HG03432 (cell line): Measurements from ENCODE around the gene CAPG.

Experiments used
- ATAC-seq: cut with Tn5 transposase; IDR thresholded peaks from one replicate; pipeline ENCODE4 v1.9.1; 2021; ENCODE audit warnings: mild to moderate bottlenecking, moderate library complexity; ENCODE audit not compliant: unreplicated experiment

Gene CAPG

DNA sequence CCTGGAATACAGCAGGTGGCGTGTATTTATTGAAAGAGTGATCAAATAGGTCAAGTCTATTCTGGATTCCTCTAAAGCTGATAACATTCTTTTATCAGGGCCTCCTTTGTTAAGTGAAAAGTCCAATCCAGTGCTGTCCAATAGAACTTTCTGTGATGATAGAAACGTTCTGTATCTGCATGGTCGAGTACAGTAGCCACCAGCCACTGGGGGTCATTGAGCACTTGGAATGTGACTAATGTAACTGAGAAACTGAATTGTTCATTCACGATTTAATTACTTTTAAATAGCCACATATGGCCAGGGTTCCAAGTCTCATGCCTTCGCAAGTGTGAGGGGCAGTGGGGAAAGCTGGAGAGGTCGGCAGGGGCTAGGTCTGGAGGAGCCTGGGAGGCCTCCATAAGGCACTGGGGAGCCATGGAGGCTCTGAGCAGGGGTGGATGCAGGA is 28.9 kb upstream of the CAPG start:
- ATAC-seq, result no peak

DNA sequence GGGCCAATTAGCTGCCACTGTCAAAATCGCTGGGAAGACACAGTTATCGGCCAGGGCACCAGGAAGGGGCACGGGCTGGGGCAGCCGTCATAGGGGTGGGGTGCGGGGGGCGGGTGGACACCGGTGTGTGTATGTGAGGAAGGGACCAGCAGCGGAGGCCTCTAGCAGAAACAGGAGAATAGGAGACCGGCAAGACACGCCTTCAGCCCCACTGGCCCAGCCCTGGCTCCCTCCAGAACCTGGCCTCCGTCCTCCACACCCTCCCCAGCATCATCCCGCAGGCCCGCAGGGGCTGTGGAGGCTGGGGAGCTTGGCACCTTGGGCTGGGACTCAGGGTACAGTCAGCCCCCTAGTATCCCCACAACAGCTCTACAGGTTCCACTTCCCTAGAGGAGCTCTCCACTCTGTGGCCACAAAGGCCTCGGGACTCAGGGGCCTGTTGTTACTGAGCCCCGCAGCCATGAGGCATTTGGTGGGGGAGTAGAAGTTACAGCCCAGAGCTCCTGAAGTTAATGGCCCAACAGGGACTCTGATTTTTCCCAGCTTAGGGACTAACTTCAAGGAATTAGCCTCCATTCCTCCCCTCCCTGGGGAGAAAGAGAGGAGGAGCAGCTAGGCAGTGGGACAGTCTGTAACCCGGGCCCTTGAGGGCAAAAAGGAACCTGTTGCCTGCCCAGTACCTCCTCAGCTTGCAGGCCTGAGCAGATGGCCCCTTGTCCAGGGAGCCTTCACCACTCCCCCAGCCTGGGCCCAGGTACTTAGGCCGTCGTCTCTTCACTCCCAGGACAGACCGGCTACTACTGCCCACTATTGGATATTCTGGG is 28.2 kb upstream of the CAPG start:
- peak; percentile 2 for ATAC-seq

DNA sequence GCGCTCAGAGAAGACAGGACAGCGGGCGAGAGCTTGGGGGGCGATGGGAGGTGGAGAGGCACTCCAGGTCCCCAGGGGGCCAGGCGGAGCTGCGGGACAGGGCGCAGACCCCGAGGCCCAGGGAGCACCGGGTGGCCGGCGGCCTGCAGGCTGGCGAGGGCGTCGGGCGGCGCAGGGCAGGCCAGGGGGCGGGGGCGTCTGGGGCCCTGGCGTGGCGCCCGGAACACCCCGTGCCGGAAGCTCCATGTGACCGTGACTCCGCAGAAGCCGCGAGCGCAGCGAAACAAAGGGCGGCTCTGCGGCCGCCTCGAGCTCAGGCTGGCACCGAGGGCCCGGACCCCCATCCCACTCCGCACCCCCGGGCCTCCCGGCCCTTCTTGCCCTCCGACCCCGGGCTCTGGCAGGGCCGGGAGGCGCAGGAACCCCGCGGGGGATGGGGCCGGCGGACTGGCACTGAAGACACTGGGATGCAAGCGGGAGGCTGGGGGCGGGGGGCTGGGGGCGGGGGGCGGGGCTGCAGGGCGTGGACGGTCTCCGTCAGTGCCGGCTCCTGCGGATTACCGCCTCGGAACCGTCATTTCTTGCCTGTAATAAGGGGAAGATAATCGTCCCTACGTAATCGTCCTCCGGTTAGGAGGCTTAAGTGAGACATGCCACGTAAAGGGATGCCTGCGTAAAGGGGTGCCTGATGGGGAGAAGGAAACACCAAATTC is 27.5 kb upstream of the CAPG start:
- peak; percentile 89 for ATAC-seq

DNA sequence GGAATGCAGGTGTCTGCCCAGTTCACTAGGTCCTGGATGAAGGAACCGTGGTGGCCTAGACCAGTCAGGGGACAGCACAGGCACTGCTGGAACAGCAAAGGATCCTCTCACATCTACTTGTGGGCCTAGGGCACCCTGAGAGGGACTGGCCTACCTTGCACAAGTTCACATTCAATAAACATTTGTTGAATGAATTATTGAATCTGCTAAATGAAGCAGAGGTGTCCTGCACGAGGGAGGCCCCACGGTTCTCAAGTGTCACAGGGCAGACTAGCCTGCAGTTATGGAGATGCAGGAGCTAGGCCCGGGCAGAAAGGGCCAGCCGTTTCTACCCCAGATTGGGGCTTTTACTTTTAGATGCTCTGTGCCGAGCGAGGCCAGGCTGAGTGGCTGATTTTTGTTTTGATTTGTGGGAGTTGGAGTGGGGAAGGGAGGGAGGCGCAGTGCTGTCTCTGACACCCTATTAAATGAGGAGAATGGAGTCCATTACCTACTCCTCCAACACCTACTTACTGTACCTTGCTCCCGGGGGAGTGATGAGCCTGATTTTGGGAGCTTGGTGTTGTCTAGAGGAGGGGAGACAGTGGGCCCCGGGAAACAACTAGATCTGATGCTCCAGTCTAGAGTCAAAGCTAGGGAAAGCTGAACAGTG is 26.8 kb upstream of the CAPG start:
- ATAC-seq, result no peak

DNA sequence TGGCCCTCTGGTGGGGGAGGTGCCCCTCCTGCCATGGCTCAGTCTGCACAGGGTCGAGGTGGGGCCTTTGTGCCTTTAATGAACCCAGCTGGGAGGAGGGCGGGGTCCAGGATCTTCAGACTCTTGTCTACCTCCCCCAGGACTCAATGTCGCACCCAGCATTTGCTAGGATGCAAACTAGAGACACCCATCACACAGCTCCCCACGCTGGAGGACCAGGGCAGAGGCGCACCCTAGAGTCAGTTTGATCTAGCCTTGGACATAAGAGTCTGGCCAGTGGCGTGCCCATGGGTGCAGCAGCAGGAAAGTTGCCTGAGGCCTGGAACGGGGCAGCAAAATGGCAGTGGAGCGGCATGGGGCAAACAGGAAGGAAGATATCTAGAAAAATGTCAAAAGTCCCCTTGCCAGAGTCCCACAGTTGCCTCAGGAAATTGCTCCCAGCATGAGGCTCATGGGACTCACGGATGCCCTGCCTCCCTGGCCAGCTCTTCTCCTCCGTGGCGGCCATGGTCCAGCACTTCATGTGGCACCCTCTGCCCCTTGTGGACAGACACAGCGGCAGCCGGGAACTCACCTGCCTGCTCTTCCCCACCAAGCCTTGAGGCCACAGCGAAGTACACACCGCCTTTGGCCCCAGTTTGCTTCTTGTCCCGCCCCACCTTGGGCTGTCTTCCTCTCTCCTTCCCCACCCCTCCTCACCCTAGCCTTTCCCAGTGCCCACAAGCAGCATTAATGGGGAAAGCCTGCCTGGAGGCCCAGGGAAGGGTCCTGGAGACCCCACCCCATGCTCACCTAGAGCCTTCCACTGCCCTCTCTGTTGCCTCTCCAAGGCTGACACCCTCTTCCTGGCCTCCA is 26.0 kb upstream of the CAPG start:
- no peak for ATAC-seq

GRCh38 chr2:85435220-85435958 is 25.2 kb upstream of the CAPG start:
- ATAC-seq, result no peak

GRCh38 chr2:85434696-85435095 is 24.5 kb upstream of the CAPG start:
- ATAC-seq, result no peak

DNA sequence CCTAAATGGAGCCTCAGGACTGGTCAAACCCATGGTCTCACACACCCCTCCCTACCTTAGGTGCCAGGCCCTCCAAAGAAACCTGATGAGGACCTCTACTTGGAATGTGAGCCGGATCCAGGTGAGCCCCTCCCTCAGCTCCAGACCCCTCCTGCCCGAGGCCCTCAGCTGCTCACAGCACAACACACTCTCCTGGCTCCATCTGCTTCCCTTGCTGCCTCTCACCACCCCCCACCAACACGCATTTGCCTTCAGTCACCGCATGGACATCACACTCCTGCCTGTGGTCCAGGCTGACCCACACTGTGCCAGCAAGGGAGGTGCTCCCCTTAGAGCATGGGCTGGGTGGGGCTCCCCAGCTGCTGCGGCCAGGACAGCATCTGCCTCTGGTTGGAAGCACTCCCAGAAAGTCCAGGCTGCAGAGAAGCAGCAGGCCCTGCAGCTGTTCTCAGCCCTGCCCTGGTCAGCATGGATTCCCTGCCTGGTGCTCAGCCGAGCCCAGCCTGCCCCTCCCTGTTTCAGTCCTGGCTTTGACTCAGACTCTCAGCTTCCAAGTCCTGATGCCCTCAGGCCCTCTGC is 23.4 kb upstream of the CAPG start:
- no peak for ATAC-seq

DNA sequence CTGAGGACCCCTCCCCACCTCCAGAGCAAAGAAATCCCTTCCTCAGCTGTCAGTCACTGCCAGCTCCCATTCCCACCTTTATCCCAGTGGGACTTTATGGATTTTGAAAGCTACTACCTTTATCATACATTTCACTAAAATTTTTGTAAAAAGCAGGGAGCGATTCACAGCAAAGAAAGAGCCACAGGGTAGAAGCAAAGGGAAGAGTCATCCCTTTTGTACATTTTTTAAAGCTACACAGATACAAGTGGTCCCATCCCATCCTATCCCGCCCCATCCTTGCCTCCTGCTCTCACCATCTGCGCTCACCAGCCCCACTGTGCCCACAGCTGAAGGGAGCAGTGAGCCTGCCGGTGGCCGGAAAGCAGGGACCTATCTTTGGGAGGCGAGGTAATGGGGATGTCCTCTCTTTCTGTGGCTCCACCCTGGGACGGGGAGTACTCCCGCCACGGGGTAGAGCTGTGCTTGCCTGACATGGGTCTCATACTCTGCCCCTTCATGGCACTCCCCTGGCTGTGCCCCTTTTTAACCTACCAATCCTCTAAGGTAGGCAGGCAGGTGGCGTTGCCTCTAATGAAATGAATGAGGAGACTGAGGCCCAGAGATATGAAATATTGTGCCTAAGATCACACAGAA is 21.5 kb upstream of the CAPG start:
- no peak for ATAC-seq

GRCh38 chr2:85430752-85431569 is 20.8 kb upstream of the CAPG start:
- ATAC-seq, result no peak

- no peak for ATAC-seq
Observed at GRCh38 chr2:85429924-85430289, 19.7 kb upstream of the CAPG start.

- no peak for ATAC-seq
Observed at GRCh38 chr2:85429213-85429923, 19.2 kb upstream of the CAPG start.

GRCh38 chr2:85428343-85428881 is 18.2 kb upstream of the CAPG start:
- ATAC-seq, result no peak

DNA sequence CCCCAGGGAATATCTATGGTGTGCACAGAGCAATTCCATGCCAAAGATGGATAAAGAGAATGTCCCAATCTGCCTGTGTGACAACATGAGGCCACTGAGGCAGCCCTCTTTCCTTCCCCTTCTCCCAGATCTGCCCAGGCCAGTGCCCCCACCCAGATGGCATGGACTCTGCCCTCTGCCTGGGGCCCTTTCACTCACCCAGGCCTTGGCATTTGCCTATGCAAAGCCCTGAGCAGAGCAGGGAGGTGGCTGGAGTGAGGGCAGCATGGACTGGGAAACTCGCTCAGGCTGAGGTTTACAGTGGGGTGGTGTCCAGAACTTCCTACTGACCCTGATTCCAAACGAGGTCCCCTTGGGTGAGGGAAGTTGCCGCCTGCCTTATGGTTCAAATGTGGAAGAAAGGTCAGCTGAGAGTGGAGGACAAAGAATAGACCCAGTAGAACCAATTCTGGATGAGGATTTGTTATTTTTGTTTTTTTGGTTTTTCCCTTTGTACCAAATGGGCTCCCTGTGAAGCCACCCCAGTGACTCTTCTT is 17.2 kb upstream of the CAPG start:
- ATAC-seq, result no peak

- no peak for ATAC-seq
Observed at GRCh38 chr2:85425588-85425987, 15.4 kb upstream of the CAPG start.

GRCh38 chr2:85423525-85423924 is 13.4 kb upstream of the CAPG start:
- ATAC-seq, result no peak

DNA sequence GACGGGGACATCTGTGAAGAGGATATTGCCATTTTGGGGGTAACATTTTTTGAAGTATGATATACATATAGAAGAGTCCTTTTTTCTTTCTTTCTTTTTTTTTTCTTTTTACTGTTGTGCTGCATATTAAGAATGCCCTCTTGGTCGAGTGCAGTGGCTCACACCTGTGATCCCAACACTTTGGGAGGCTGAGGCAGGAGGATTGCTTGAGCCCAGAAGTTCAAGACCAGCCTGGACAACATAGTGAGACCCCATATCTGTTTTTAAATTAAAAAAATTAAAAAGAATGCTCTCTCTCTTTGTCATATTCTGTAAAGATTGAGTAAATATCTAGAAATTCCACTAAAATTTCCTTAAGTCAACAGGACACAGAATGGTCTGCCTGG is 11.9 kb upstream of the CAPG start:
- no peak for ATAC-seq
